GM19328 (cell line): Measurements from ENCODE around the gene PHF12.
A peak's percentile ranks its signal among the peaks of the same experiment; 100 is the strongest.
"Not testable (repeated sequence)": the region's sequence is repeated elsewhere in the genome, so short reads cannot be mapped to it uniquely, and the experiment has no call there.

Experiments used
- ATAC-seq: cut with Tn5 transposase; IDR thresholded peaks from one replicate; pipeline ENCODE4 v1.9.1; 2021; ENCODE audit warnings: mild to moderate bottlenecking, moderate library complexity; ENCODE audit not compliant: unreplicated experiment

Gene PHF12

DNA sequence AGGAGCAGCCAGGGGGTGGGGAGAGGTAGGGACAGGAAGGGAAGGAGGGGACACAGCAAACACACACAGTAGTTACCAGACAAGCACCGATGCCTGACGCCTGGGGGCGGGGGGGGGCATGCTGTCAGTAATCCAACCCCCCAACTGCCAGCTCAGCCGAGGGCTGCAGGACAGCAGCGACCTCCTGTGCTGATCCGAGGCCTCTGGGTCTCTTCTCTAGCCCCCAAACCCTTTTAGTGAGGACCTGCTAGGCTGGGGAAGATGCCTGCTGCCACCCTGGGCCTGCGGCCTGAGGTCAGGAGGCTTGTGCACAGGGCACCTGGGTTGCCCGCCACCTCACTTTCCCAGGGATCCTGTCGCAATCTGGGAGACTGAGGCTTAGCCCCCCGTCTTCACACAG is 65.4 kb downstream of the PHF12 start:
- no peak for ATAC-seq

- no peak for ATAC-seq
Measured at GRCh38 chr17:28885363-28885762, 66.0 kb downstream of the PHF12 start.

DNA sequence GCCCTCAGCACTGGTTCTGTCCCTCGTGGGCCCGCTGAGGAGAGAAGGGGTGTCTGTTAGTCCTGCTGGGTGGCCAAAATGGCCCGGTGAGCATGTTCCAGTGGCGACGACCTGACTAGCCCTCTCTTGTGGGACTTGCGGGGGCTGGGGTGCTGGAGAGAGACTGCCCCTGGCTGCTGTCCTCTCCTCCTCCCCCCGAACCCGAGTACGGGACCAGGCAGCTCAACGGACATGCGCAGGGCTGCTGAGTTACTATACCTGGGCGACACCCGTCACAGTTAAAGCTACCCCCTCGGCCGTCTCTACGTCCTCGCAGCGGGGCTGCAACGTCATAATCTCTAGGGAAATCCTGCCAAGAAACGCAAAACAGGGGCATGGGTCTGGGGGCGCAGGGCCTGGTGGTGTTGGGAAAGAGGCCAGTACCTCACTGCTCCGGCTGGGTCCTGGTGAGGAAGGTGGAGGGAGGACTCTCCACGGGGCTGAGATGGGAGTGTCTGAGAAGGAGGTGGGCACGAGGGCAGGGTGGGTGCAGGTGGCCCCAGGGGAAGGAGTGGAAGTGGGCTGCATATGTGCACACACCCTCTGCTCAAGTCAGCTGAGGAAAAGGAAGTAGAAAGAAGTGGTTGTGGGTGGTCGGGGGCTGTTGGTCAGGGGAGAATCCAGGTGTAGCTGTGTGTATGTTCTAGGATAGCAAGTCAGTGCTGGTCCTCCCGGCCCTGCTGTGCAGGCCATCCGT is 67.2 kb downstream of the PHF12 start:
- no peak for ATAC-seq

GRCh38 chr17:28882154-28882895 is 69.0 kb downstream of the PHF12 start:
- ATAC-seq, result no peak

DNA sequence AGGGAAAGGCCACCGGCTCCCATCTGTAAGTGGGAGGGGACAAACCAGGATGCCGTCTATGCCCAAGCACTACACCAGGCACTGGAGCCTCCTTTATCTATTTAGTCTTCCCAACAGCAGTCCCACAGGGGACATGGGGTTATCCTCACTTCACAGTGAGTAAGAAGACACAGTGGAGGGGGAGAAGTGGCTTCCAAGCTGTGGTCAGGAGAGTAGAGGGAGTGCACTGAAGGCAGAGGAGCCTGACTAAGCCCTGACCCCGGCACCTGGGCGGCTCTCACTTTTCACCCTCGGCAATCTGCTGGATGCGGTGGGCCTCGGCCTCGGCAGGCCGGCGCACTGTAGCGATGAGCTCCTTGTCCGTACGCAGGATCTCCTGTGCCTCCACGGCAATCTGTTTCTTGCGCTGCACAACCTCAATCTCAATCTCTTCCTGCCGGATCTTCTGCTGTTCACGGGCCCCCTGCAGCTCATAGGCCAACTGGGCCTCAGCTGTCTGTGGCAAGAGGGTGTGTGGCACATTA is 69.7 kb downstream of the PHF12 start:
- no peak for ATAC-seq

DNA sequence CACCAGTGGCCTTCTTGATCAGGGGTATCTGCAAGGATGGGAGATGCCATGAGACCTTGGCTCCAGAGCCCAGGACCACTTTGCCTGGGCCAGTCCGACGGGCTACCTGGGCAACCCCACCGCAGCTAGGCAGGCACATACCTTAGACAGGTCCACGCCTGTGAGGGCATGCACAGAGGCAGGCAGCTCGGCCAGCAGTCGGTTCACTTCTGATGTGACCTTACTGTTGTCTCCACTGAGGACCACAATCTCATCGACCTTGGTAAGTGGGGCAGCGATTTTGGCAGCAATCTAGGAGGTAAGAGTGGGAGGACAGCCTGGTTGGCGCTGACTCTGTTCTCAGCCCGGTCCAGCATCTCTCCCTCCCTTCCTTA is 70.8 kb downstream of the PHF12 start:
- ATAC-seq, result no peak

DNA sequence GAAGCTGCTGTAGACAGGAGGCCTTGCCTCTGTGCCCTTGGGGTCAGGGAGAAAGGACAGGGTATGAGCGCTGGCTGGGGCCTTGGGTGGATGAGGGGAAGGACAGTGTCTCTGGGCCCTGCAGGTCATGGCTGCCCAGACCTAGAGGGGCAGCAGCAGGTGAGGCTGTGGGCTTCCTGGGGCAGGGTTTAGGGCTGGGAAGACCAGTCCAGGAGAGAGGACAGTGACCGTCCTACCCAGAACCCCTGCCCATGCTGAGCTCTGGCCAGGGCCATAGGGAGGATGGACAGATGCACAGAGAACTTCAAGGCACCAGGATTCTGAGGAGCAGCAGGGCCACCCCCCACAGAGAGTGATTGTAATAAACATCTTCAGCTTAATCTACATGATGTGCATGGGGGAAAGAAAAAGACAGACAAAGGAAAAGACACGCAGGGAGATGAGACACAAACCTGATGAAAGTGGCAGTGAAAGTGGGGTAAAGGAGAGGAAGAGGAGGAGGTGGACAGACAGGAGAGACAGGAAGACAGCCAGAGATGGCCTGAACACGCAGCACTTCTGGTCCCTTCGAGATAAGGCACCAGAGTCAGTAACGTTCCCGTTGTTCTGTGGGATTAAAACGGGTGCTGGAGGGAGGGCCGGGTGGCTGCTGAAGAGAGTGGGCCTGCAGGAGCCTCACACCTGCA is 71.3 kb downstream of the PHF12 start:
- ATAC-seq, result no peak

- ATAC-seq, result no peak
Measured at GRCh38 chr17:28878981-28879380, 72.3 kb downstream of the PHF12 start.

DNA sequence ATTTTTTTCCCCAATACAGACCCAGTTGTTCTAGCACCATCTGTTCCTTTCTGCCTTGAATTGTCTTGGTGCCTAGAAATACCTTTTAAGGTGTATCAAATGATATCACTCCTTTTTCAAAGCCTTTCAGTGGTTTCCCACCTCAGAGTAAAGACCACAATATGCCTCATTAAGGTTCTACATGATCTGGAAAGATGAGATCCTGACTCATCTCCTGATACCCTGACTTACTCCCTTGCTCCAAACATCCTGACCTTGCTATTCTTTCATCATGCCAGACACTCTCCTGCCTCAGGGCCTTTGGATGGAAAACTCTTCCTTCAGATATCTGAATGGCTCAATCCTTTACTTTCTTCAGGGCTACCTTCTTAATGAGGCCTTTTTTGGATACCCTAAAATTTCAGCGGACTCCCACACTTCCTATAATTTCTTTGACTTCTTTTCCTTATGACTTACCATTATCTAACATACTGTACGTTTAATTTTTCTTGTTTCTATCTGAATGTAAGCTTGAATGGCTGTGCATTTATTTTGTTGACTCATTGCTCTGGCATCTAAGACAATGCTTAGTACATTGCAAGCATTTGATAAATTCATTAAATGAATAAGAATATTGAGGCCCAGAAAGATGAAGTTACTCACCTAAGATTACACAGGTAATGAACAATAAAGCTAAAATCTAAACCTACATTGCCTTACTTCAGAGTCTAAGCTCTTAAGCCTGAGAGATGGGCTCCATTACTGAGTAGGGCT is 73.0 kb downstream of the PHF12 start:
- no peak for ATAC-seq

DNA sequence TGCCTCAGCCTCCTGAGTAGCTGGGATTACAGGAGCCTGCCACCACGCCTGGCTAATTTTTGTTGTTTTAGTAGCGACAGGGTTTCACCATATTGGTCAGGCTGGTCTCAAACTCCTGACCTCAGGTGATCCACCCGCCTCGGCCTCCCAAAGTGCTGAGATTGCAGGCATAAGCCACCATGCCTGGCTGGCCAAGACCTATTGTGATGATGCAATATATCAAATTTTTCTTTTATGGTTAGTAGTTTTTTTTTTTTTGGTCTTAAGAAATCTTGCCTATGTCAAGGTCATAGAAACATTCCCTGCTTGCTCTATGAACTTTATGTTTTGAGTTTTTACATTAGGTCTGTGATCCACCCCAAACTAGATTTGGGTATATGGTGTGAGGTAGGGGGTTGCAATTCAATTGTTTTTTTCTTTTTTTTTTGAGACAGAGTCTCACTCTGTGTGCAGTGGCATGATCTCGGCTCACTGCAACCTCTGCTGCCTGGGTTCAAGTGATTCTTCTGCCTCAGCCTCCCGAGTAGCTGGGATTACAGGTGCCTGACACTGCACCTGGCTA is 74.1 kb downstream of the PHF12 start:
- not testable (repeated sequence) for ATAC-seq

- no peak for ATAC-seq
Measured at GRCh38 chr17:28875848-28876550, 75.3 kb downstream of the PHF12 start.

DNA sequence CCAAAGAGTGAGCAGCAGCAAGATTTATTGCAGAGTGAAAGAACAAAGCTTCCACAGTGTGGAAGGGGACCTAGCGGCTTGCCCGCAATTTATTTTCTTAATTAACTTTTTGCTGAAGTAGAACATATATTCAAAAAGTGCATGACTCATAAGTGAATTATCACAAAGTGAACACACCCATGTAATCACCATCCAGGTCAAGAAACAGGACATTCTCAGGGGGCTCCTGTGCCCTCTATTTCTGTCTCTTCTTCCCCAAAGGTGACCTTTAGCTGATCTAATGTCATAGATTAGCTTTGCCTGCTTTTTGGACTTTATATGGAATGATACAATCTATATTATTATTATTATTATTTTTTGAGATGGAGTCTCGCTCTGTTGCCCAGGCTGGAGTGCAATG is 76.6 kb downstream of the PHF12 start:
- no peak for ATAC-seq

DNA sequence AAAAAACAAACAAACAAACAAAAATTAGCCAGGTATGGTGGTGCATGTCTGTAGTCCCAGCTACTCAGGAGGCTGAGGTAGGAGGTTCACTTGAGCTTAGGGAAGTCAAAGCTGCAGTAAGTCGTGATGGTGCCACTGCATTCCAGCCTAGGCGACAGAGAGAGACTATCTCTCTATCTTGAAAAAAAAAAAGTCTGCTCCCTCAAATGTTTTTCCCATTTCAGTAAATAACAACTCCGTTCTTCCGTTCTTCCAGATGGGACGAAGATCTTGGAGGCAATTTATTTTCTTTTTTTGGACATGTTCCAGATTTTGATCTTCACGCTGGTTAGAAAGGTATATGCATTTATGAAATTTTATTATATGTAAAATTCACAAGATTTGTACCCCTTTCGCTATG is 77.5 kb downstream of the PHF12 start:
- ATAC-seq, result no peak

- ATAC-seq, result peak; percentile 69
Measured at GRCh38 chr17:28871056-28871579, 80.2 kb downstream of the PHF12 start.

DNA sequence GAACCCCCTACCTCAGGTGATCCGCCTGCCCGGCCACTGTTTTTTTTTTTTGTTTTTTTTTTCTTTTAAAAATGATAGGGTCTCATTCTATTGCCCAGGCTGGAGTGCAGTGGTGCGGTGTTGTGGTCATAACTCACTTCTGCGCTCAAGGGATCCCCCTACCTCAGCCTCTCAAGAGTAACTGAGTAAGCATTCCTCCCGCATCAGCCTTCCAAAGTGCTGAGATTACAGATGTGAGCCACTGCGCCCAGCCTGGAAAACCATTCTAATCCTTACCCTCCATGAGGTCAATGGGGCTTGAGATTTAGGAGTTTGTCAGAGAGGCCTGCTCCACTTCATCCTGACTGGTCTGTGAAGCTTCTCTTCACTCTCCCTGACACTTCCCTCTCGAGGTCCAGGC is 84.0 kb downstream of the PHF12 start:
- ATAC-seq, result no peak

- no peak for ATAC-seq
Measured at GRCh38 chr17:28865946-28866752, 85.2 kb downstream of the PHF12 start.

GRCh38 chr17:28864991-28865849 is 86.1 kb downstream of the PHF12 start:
- ATAC-seq, result no peak

DNA sequence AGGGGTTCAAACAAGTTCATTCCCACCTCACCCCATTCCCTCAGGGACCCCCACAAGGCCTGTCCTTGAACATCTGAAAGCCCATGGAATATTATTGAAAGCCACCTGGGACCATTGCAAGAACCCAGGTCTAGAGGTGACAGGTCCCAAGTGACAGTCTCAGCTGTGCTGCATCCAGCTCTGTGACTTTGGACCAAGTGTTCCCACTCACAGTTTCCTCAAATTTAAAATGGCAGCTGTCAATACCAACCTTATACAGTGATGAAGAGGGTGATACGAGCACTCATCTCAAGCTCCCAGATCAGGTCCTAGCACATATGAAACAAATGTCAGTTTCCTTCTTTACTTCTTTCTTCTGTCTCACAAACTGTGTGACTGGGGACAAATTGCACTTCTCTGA is 87.4 kb downstream of the PHF12 start:
- ATAC-seq, result no peak
